Activated T-helper 1 cell treated with anti-CD3 and anti-CD28 coated beads, Interleukin-2, amount 50 U/mL, for 16 hours (primary cell): Measurements from ENCODE around the gene SYT3.
"Not testable (repeated sequence)": the region's sequence is repeated elsewhere in the genome, so short reads cannot be mapped to it uniquely, and the experiment has no call there.

ENCODE experiments used
- DNase-seq, 2 donors: peaks; one replicate each; pipeline ENCODE4 v3.0.0-alpha.2; 2020; ENCODE audit warnings: low read depth in 1 of 2, low spot score in 1 of 2

The SYT3 gene

DNA sequence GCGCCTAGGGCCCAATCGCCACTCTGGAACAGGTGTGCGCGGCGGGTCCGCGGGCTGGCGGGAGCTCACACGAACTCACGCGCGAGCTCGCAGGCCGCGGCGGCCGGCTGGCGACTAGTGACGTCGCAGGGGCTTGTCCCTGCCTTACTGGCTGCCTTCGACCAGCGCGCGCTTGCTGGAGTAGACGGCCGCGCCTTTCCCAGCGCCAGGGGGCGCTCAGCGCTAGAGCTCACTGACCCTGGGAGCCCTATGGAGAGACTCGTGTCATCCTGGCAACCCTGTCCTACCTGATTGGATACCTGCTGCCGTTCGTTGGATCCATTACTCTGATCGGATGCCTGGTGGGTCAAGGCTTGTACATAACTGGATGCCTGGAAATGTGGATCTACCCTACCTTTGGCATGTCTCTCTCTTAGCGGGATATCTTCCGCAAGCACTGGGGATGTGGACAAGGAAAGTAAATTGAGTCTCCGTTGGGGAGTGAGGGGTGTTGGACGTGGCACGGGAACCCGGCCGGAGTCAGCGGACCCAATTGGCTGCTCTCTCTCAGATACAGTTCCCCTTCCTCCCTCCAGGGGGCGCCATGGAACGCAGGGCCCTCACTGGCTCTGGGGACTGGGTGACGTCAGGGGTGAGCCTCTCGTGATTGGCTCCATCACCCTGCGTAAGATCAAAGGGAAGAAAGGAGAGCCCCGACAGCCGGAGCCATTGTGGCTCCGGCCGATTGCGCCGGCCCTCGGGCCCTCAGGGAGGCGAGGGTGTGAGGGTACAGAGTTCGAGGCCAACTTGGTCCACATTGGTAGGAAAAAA, 35.2 kb downstream of the SYT3 start:
- not testable (repeated sequence) for DNase-seq

- no peak for DNase-seq
Measured at GRCh38 chr19:50602935-50603334, 36.7 kb downstream of the SYT3 start.

DNA sequence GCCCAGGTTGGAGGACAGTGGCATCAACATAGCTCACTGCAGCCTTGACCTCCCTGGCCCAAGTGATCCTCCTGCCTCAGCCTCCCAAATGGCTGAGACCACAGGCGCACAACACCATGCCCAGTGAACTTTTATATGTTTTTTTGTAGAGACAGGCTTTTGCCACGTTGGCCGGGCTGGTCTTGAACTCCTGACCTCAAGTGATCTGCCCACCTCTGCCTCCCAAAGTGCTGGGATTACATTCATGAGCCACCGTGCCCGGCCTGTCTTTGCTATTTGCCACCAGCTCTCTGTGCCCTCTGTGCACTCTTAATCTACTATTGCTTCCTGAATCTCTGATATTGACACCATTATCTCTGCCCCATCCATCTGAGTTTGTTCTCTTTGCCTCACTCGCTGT, 37.2 kb downstream of the SYT3 start:
- DNase-seq = no peak

- DNase-seq = no peak
Measured at GRCh38 chr19:50602089-50602422, 37.6 kb downstream of the SYT3 start.

DNA sequence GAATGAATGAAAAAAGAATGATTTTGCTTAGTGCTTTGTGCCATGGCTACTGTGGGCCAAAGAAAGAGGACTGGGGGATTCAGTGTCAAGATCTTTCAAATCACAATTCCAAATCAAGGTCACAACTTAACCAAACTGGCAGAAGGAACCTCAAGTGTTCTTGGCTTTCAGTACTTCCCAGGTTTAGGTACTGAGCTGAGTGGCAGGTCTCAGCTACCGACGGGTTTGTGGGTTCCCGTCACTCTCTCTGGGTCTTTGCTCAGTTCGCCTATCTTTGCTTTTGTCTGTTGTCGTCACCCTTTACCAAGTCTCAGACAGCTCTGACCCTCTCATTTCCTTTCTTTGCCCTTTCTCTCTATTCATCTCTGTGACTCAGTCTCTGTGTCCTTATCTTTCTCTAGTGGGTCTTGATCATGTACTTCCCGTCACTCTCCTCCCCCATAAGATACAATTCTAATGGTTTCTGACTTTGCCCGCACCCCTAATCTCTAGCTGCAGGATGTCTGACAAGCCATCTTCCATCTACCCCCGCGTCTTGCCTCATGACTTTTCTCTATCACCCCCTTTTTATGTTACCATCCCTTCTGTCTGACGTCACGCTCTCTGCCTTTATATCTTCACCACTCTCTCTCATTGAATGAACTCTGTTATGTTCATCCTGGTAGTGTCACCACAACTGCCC, 38.1 kb downstream of the SYT3 start:
- DNase-seq = no peak

- no peak for DNase-seq
Measured at GRCh38 chr19:50599427-50599826, 40.3 kb downstream of the SYT3 start.

- no peak for DNase-seq
Measured at GRCh38 chr19:50590191-50590590, 49.5 kb downstream of the SYT3 start.

- DNase-seq = not testable (repeated sequence)
Measured at GRCh38 chr19:50581795-50582660, 57.7 kb downstream of the SYT3 start.

DNA sequence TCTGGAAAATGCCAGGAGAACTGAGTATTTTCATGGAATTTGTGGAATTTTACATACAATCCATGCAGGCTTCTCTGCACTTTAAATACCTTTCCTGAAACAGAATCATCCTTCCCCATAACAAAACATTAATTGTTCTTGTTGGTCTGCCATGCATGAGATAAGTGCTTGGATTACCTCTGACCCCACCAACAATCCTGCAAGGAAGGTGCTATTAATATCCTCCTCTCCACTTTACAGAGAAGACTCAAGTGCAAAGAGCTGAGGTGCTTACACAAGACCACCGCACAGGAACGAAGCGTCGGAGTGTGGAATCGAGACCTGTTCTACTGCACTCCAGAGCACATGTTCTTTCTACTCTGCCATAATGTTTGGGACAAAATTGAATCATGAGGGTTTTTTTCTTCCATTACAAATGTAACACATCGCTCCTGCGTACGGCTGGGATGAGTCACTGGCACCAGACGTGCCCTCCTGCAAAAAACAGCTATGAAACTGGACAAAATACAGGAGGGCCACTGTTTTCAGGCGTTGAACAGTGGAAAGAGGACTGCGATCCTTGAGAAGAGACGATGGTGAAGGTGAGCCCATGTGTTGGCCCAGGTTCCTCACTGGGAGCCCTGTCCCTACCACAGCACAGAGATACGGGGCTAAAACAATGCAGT, 58.6 kb downstream of the SYT3 start:
- no peak for DNase-seq

DNA sequence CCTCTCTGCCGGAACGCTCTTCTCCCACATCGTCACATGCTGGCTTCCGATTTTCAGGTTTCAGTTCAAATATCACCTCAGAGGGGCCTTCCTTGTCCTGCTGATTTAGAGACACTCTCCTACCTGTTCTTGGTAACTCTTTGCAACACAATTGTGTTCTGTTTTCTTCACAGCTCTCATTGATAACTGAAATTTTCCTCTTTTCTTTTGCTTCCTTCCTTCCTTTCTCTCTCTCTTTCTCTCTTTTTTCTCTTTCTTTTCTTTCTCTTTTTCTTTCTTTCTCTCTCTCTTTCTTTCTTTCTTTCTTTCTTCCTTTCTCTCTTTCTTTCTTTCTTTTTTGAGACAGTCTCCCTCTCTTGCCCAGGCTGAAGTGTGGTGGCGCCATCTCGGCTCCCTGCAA, 59.4 kb downstream of the SYT3 start:
- DNase-seq = no peak

DNA sequence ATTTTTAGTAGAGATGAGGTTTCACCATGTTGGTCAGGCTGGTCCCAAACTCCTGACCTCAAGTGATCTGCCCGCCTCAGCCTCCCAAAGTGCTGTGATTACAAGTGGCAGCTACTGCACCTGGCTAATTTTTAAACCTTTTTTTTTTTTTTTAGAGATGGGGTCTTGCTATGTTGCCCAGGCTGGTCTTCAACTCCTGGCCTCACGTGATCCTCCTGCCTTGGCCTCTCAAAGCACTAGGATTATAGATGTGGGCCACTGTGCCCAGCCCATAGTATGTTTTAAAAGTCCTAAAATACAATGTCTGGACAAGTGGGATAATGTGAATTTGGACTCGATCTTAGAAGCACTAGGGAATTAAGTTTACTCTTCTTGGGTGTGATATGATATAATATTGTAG, 62.9 kb downstream of the SYT3 start:
- not testable (repeated sequence) for DNase-seq

DNA sequence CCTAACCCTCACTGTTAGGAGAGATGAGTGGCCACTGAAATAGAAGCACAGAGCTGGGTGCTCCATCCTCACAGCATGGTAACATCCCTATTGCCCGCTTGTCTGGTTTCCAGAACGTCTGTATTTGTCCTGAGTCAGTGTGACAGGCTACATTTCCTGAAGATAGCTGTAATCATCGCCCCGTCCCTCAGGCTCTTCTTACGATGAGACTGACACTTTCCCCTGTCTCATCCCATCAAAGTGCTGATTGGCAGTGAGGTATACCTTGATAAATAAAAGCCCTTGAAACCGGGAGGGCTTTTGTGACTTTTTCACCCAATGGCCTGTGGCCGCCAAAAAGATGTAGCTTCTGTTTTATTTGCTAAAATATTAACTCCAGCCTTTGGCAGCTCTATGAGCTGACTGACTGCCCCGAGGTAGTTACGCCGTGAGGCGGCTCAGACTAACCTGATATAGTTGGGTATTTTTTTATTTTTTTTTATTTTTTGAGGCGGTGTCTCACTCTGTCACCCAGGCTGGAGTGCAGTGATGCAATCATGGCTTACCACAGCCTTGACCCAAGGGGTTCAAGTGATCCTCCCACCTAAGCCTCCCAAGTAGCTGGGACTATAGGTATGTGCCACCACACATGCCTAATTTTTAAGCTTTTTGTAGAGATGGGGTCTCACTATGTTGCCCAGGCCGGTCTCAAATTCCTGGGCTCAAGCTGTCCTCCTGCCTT, 65.8 kb downstream of the SYT3 start:
- DNase-seq = no peak
